IPS DF 19.7 (cell line): ENCODE results near the gene GAD1.

Source experiments
- DNase-seq: peaks from one replicate; pipeline ENCODE4 v3.0.0-alpha.2; 2013; ENCODE audit warnings: low read depth, low spot score

The GAD1 gene

GRCh38 chr2:170895023-170895757 is 78.5 kb downstream of the GAD1 start:
- no peak for DNase-seq

- DNase-seq: no peak
Observed at GRCh38 chr2:170896622-170897021, 79.9 kb downstream of the GAD1 start.

- no peak for DNase-seq
Observed at GRCh38 chr2:170897108-170897507, 80.4 kb downstream of the GAD1 start.

GRCh38 chr2:170905864-170906263 is 89.2 kb downstream of the GAD1 start:
- no peak for DNase-seq
